T-cell (primary cell): ENCODE data around the gene PPP1R14B. TPM values are rescaled to one million over a fixed set of nuclear protein-coding genes. Genes with fewer than 3 reads are reported as not detected.

Experiments
- ATAC-seq, 4 experiments: fragments of 200-7000 bp in 3 of 4; fragments of 150-1000 bp in 1 of 4; cut with Tn5 transposase; replicated peaks in 1 of 4; 1 replicate in 3 of 4; 2 replicates in 1 of 4; pipeline ENCODE4 v1.10.0; 2021; ENCODE audit warnings: moderate library complexity in 3 of 4, mild to moderate bottlenecking in 2 of 4, moderate number of reproducible peaks in 1 of 4
- CTCF ChIA-PET, 2 donors: fragments of 300-600 bp; sonication (Branson Sonifier 250); formaldehyde crosslinking; loops; one replicate each; lab custom pipeline; 2022; ENCODE audit warnings: antibody characterized with exemption in 2 of 2; lab: Charles Lee
- POLR2A ChIA-PET, 2 donors: fragments of 300-600 bp; sonication (Branson Sonifier 250); formaldehyde crosslinking; loops; one replicate each; lab custom pipeline; 2022; ENCODE audit warnings: antibody characterized with exemption in 2 of 2; lab: Charles Lee
- DNase-seq, 35 experiments: peaks; one replicate each; pipeline versions ENCODE4 v3.0.0 to v3.0.0-alpha.2; 2013 to 2023
- H3K27ac ChIP-seq: one replicate; pipeline ENCODE4 v1.5.1; 2013; ENCODE audit warnings: low read length
- H3K27me3 ChIP-seq, 2 experiments: replicated peaks in 1 of 2; 1 replicate in 1 of 2; 2 replicates in 1 of 2; pipeline versions ENCODE4 v1.6.1 to v1.7.0; 2013; ENCODE audit warnings: low read length in 1 of 2, mixed read lengths in 1 of 2; ENCODE audit not compliant: control insufficient read depth in 2 of 2, insufficient read depth in 2 of 2; ENCODE audit errors: extremely low read depth in 1 of 2
- H3K36me3 ChIP-seq, 2 donors: 1 replicate in 1 of 2; 2 replicates in 1 of 2; pipeline versions ENCODE4 v1.6.1 to v1.7.0; 2013; ENCODE audit warnings: low read length in 1 of 2; ENCODE audit not compliant: control insufficient read depth in 2 of 2, insufficient read depth in 1 of 2; ENCODE audit errors: extremely low read depth in 1 of 2
- H3K4me1 ChIP-seq, 2 experiments: 1 replicate in 1 of 2; 2 replicates in 1 of 2; pipeline versions ENCODE4 v1.6.1 to v1.7.0; 2013; ENCODE audit warnings: low read length in 2 of 2, mixed read lengths in 1 of 2; ENCODE audit not compliant: insufficient read depth in 2 of 2, control insufficient read depth in 1 of 2; ENCODE audit errors: extremely low read depth in 1 of 2
- H3K4me3 ChIP-seq, 2 donors: 1 replicate in 1 of 2; 2 replicates in 1 of 2; pipeline versions ENCODE4 v1.5.1 to v1.7.0; 2013; ENCODE audit warnings: mild to moderate bottlenecking in 2 of 2, low read length in 1 of 2, moderate library complexity in 1 of 2; ENCODE audit not compliant: control insufficient read depth in 1 of 2; ENCODE audit errors: extremely low read depth in 1 of 2
- H3K9me3 ChIP-seq: 2 replicates; pipeline ENCODE4 v1.7.0; 2013
- H3K27ac Mint-ChIP-seq, 2 donors: one replicate each; pipeline ENCODE4 v1.8.0; 2020 to 2021; ENCODE audit warnings: mild to moderate bottlenecking in 2 of 2, mixed read lengths in 2 of 2
- H3K27me3 Mint-ChIP-seq, 2 donors: one replicate each; pipeline ENCODE4 v1.8.0; 2021 to 2022; ENCODE audit warnings: mixed read lengths in 2 of 2
- H3K36me3 Mint-ChIP-seq: one replicate; pipeline ENCODE4 v1.8.0; 2021; ENCODE audit warnings: mixed read lengths
- H3K4me1 Mint-ChIP-seq, 3 donors: one replicate each; pipeline ENCODE4 v1.8.0; 2020 to 2022; ENCODE audit warnings: mixed read lengths in 3 of 3, mild to moderate bottlenecking in 1 of 3
- H3K4me3 Mint-ChIP-seq, 3 donors: one replicate each; pipeline ENCODE4 v1.8.0; 2020 to 2022; ENCODE audit warnings: mild to moderate bottlenecking in 3 of 3, mixed read lengths in 3 of 3, moderate library complexity in 3 of 3
- H3K9me3 Mint-ChIP-seq, 3 donors: one replicate each; pipeline ENCODE4 v1.8.0; 2020 to 2022; ENCODE audit warnings: mixed read lengths in 3 of 3
- whole genome bisulfite sequencing: methylation state at CpG from one replicate; pipeline ENCODE4 v1.1.5; 2013; ENCODE audit warnings: missing lambda C conversion rate; ENCODE audit not compliant: insufficient coverage; 5-methylcytosine and 5-hydroxymethylcytosine counted together
- total RNA-seq, 35 experiments: library from RNA in 6 of 35; stranded (reverse) in 6 of 35; fragments of 120-200 nt in 1 of 35; gene quantifications; one replicate each; pipeline versions ENCODE4 v1.2.1 to v1.2.4 and lab custom pipeline; 2013 to 2026

The PPP1R14B gene
- total RNA-seq, 5 donors from 2014 or later (not counting 1 experiment from before 2014, with no cell fraction given): 31.2 to 143 (median 88.1) TPM

GRCh38 chr11:64238076-64238475 lies 8.7 kb downstream of the PPP1R14B start:
- Mint-ChIP-seq H3K9me3 (no peaks in the 10 kb centered on the region), H3K27me3 (no peaks in the 10 kb centered on the region), H3K4me1 (peaks cover 38 to 43% (median 39%) of the 10 kb centered on the region in 3 donors), H3K36me3 (no peaks in the 10 kb centered on the region), H3K27ac (peak overlapping the region in 1 of 2 donors; percentile 55), H3K4me3 (no peak overlapping the region)
- Histone ChIP-seq H3K27me3 (no peaks in the 10 kb centered on the region), H3K9me3 (no peaks in the 10 kb centered on the region), H3K4me3 (no peak overlapping the region), H3K4me1 (peaks cover 10 to 49% of the 10 kb centered on the region in 2 experiments), H3K27ac (no peak overlapping the region), H3K36me3 (peaks cover 11 to 16% of the 10 kb centered on the region in 2 donors)
- ChIA-PET POLR2A (no interaction called here), CTCF (interaction anchor here in 1 of 2 donors (0.6 kb wide), 1 partner anchor 33 kb away, joined by 3 read pairs; no protein-coding TSS in a partner anchor)
- no peak for ATAC-seq
- DNase-seq: no peak
- WGBS: 89% methylated on average over 3 of the region's 9 CpGs

- H3K4me1 Mint-ChIP-seq: peaks cover 38 to 45% (median 38%) of the 10 kb centered on the region in 3 donors
- ATAC-seq (no peak), DNase-seq (no peak)
- H3K36me3 Mint-ChIP-seq: no peaks in the 10 kb centered on the region
- Histone ChIP-seq H3K4me3 (no peak overlapping the region), H3K9me3 (no peaks in the 10 kb centered on the region), H3K27me3 (no peaks in the 10 kb centered on the region), H3K36me3 (peaks cover 10 to 16% of the 10 kb centered on the region in 2 donors), H3K4me1 (peaks cover 8 to 48% of the 10 kb centered on the region in 2 experiments), H3K27ac (no peak overlapping the region)
- CTCF ChIA-PET: interaction anchor here in 1 of 2 donors (0.6 to 1.9 kb wide), 2 partner anchors 32 to 34 kb away, joined by 3 to 5 read pairs; no protein-coding TSS in a partner anchor
- no peaks in the 10 kb centered on the region for H3K27me3 Mint-ChIP-seq
- H3K27ac Mint-ChIP-seq: peak overlapping the region in 1 of 2 donors; percentile 34
- 98% methylated on average over 8 of the region's 12 CpGs for WGBS
- H3K4me3 Mint-ChIP-seq: no peak overlapping the region
- POLR2A ChIA-PET: no interaction called here
- H3K9me3 Mint-ChIP-seq: no peaks in the 10 kb centered on the region
These were observed 9.2 kb downstream of the PPP1R14B start for GRCh38 chr11:64237484-64237951.

- Mint-ChIP-seq H3K4me1 (peaks cover 42 to 45% (median 43%) of the 10 kb centered on the region in 3 donors), H3K4me3 (peak overlapping the region; percentile 79 to 84 (median 81)), H3K9me3 (no peaks in the 10 kb centered on the region), H3K36me3 (no peaks in the 10 kb centered on the region), H3K27me3 (no peaks in the 10 kb centered on the region), H3K27ac (peak overlapping the region; percentile 72 to 84)
- H3K9me3 ChIP-seq: no peaks in the 10 kb centered on the region
- H3K27me3 ChIP-seq: no peaks in the 10 kb centered on the region
- H3K36me3 ChIP-seq: peaks cover 10 to 16% of the 10 kb centered on the region in 2 donors
- H3K27ac ChIP-seq: peak overlapping the region; percentile 38
- 95% methylated on average over 10 of the region's 12 CpGs for WGBS
- DNase-seq: no peak
- H3K4me3 ChIP-seq: peak overlapping the region; percentile 58 to 70
- no peak for ATAC-seq
- ChIA-PET POLR2A (no interaction called here), CTCF (interaction anchor here in 1 of 2 donors (1.9 kb wide), 1 partner anchor 31 kb away, joined by 5 read pairs; no protein-coding TSS in a partner anchor)
- peaks cover 9 to 51% of the 10 kb centered on the region in 2 experiments for H3K4me1 ChIP-seq
These were observed 11.1 kb downstream of the PPP1R14B start for GRCh38 chr11:64235437-64236161.

- Histone ChIP-seq H3K27ac (peak overlapping the region; percentile 38), H3K9me3 (no peaks in the 10 kb centered on the region), H3K4me3 (peak overlapping the region; percentile 58 to 70), H3K4me1 (peaks cover 9 to 51% of the 10 kb centered on the region in 2 experiments), H3K27me3 (no peaks in the 10 kb centered on the region), H3K36me3 (peaks cover 10 to 16% of the 10 kb centered on the region in 2 donors)
- H3K27me3 Mint-ChIP-seq: no peaks in the 10 kb centered on the region
- DNase-seq (peak in 23 of 35 experiments; percentile 35 to 79 (median 49)), ATAC-seq (peak; percentile 56 to 69 (median 61))
- peak overlapping the region; percentile 72 to 84 for H3K27ac Mint-ChIP-seq
- no peaks in the 10 kb centered on the region for H3K36me3 Mint-ChIP-seq
- peak overlapping the region; percentile 79 to 84 (median 81) for H3K4me3 Mint-ChIP-seq
- H3K9me3 Mint-ChIP-seq: no peaks in the 10 kb centered on the region
- WGBS: under 1% methylated on average over 73 of the region's 80 CpGs
- peaks cover 39 to 43% (median 39%) of the 10 kb centered on the region in 3 donors for H3K4me1 Mint-ChIP-seq
- POLR2A ChIA-PET: no interaction called here
- CTCF ChIA-PET: no interaction called here
These were observed 11.9 kb downstream of the PPP1R14B start for GRCh38 chr11:64234647-64235379.

- CTCF ChIA-PET: no interaction called here
- WGBS: 17% methylated on average over 30 of the region's 62 CpGs
- H3K4me1 ChIP-seq: peaks cover 16 to 56% of the 10 kb centered on the region in 2 experiments
These were observed 12.7 kb downstream of the PPP1R14B start, which contains the start of gene VEGFB for GRCh38 chr11:64233913-64234586. Gene VEGFB, plus strand, starts transcription at chr11:64234584. Its CDS starts 250 bp downstream, at chr11:64234834.

More at GRCh38 chr11:64233913-64234586, 12.7 kb downstream of the PPP1R14B start, which contains the start of gene VEGFB:
- H3K36me3 Mint-ChIP-seq: no peaks in the 10 kb centered on the region
- H3K4me3 Mint-ChIP-seq: peak within 1 kb of the TSS; percentile 79 to 92 (median 84)
- H3K4me1 Mint-ChIP-seq: peaks cover 42 to 51% (median 44%) of the 10 kb centered on the region in 3 donors
- H3K4me3 ChIP-seq: peak within 1 kb of the TSS; percentile 58 to 70
- no peaks in the 10 kb centered on the region for H3K27me3 Mint-ChIP-seq
- DNase-seq (peak in 30 of 35 experiments; percentile 30 to 80 (median 54)), ATAC-seq (peak; percentile 67 to 74 (median 69))
- no peaks in the 10 kb centered on the region for H3K9me3 ChIP-seq
- peak within 1 kb of the TSS; percentile 72 to 88 for H3K27ac Mint-ChIP-seq
- H3K9me3 Mint-ChIP-seq: no peaks in the 10 kb centered on the region
- H3K27ac ChIP-seq: peak within 1 kb of the TSS; percentile 68
- H3K27me3 ChIP-seq: no peaks in the 10 kb centered on the region
- peaks cover 14 to 16% of the 10 kb centered on the region in 2 donors for H3K36me3 ChIP-seq
- POLR2A ChIA-PET: no interaction called here
